ENCODE results near the gene TMEM233. TPM values are rescaled to one million over a fixed set of nuclear protein-coding genes. Genes with fewer than 3 reads are reported as not detected.
"Not testable (repeated sequence)": the region's sequence is repeated elsewhere in the genome, so short reads cannot be mapped to it uniquely, and the experiment has no call there.

Gene TMEM233
- total RNA-seq, 1 experiment from 2014 or later: 0.20 TPM

GRCh38 chr12:119630223-119630780 is 36.7 kb downstream of the TMEM233 start:
- no peaks in the 10 kb centered on the region for H3K36me3 ChIP-seq
- no peak overlapping the region for H3K4me3 ChIP-seq
- DNase-seq: no peak
- H3K9me3 ChIP-seq: no peaks in the 10 kb centered on the region
- no peaks in the 10 kb centered on the region for H3K27me3 ChIP-seq

- Histone ChIP-seq H3K27me3 (no peaks in the 10 kb centered on the region), H3K9me3 (no peaks in the 10 kb centered on the region), H3K4me3 (no peak overlapping the region), H3K36me3 (no peaks in the 10 kb centered on the region)
- DNase-seq: no peak
These were observed 37.5 kb downstream of the TMEM233 start for GRCh38 chr12:119630962-119631550.

GRCh38 chr12:119631930-119632678 is 38.5 kb downstream of the TMEM233 start:
- H3K27me3 ChIP-seq: no peaks in the 10 kb centered on the region
- no peaks in the 10 kb centered on the region for H3K36me3 ChIP-seq
- no peaks in the 10 kb centered on the region for H3K9me3 ChIP-seq
- H3K4me3 ChIP-seq: no peak overlapping the region
- DNase-seq: no peak

GRCh38 chr12:119634743-119635142 is 41.2 kb downstream of the TMEM233 start:
- H3K27me3 ChIP-seq: no peaks in the 10 kb centered on the region
- no peak overlapping the region for H3K4me3 ChIP-seq
- no peaks in the 10 kb centered on the region for H3K9me3 ChIP-seq
- no peaks in the 10 kb centered on the region for H3K36me3 ChIP-seq
- DNase-seq: no peak

- no peaks in the 10 kb centered on the region for H3K27me3 ChIP-seq
- H3K9me3 ChIP-seq: no peaks in the 10 kb centered on the region
- no peak overlapping the region for H3K4me3 ChIP-seq
- DNase-seq: no peak
- H3K36me3 ChIP-seq: no peaks in the 10 kb centered on the region
These were observed 49.4 kb downstream of the TMEM233 start for GRCh38 chr12:119642986-119643385.

GRCh38 chr12:119644930-119645329 is 51.4 kb downstream of the TMEM233 start:
- Histone ChIP-seq H3K27me3 (0 out of 2 replicates have a peak, but pooled peaks cover 2% of the 10 kb centered on the region), H3K36me3 (no peaks in the 10 kb centered on the region), H3K9me3 (no peaks in the 10 kb centered on the region), H3K4me3 (no peak overlapping the region)
- DNase-seq: no peak

GRCh38 chr12:119645535-119646059 is 52.0 kb downstream of the TMEM233 start:
- Histone ChIP-seq H3K36me3 (no peaks in the 10 kb centered on the region), H3K4me3 (no peak overlapping the region), H3K27me3 (0 out of 2 replicates have a peak, but pooled peaks cover 2% of the 10 kb centered on the region), H3K9me3 (no peaks in the 10 kb centered on the region)
- DNase-seq: no peak

GRCh38 chr12:119649202-119649808 is 55.7 kb downstream of the TMEM233 start:
- Histone ChIP-seq H3K4me3 (no peak overlapping the region), H3K36me3 (no peaks in the 10 kb centered on the region), H3K9me3 (no peaks in the 10 kb centered on the region), H3K27me3 (0 out of 2 replicates have a peak, but pooled peaks cover 2% of the 10 kb centered on the region)
- DNase-seq: no peak

- Histone ChIP-seq H3K4me3 (no peak overlapping the region), H3K9me3 (no peaks in the 10 kb centered on the region), H3K36me3 (no peaks in the 10 kb centered on the region), H3K27me3 (0 out of 2 replicates have a peak, but pooled peaks cover 2% of the 10 kb centered on the region)
- no peak for DNase-seq
These were observed 59.1 kb downstream of the TMEM233 start for GRCh38 chr12:119652665-119653064.

- DNase-seq, H3K4me3 ChIP-seq, H3K9me3 ChIP-seq, H3K36me3 ChIP-seq, H3K27me3 ChIP-seq: not testable (repeated sequence)
These were observed 63.4 kb downstream of the TMEM233 start for GRCh38 chr12:119657001-119657400.

- not testable (repeated sequence) for H3K27me3 ChIP-seq, DNase-seq, H3K9me3 ChIP-seq, H3K36me3 ChIP-seq, H3K4me3 ChIP-seq
These were observed 64.6 kb downstream of the TMEM233 start for GRCh38 chr12:119658166-119658565.

- Histone ChIP-seq H3K9me3 (no peaks in the 10 kb centered on the region), H3K36me3 (no peaks in the 10 kb centered on the region), H3K4me3 (no peak overlapping the region), H3K27me3 (peaks cover 8% of the 10 kb centered on the region)
- no peak for DNase-seq
These were observed 65.8 kb downstream of the TMEM233 start for GRCh38 chr12:119659289-119659897.

- Histone ChIP-seq H3K4me3 (no peak overlapping the region), H3K27me3 (peaks cover 8% of the 10 kb centered on the region), H3K36me3 (no peaks in the 10 kb centered on the region), H3K9me3 (no peaks in the 10 kb centered on the region)
- no peak for DNase-seq
These were observed 66.5 kb downstream of the TMEM233 start for GRCh38 chr12:119660076-119660475.

GRCh38 chr12:119661882-119662281 is 68.3 kb downstream of the TMEM233 start:
- DNase-seq: no peak
- H3K36me3 ChIP-seq: no peaks in the 10 kb centered on the region
- no peak overlapping the region for H3K4me3 ChIP-seq
- H3K27me3 ChIP-seq: peaks cover 8% of the 10 kb centered on the region
- no peaks in the 10 kb centered on the region for H3K9me3 ChIP-seq

GRCh38 chr12:119664642-119665041 is 71.1 kb downstream of the TMEM233 start:
- Histone ChIP-seq H3K27me3 (peaks cover 8% of the 10 kb centered on the region), H3K36me3 (0 out of 2 replicates have a peak, but pooled peaks cover 3% of the 10 kb centered on the region), H3K9me3 (no peaks in the 10 kb centered on the region), H3K4me3 (no peak overlapping the region)
- no peak for DNase-seq

- no peak for DNase-seq
- no peak overlapping the region for H3K4me3 ChIP-seq
These were observed 71.8 kb downstream of the TMEM233 start for GRCh38 chr12:119665164-119665929.

More at GRCh38 chr12:119665164-119665929, 71.8 kb downstream of the TMEM233 start:
- Histone ChIP-seq H3K36me3 (0 out of 2 replicates have a peak, but pooled peaks cover 3% of the 10 kb centered on the region), H3K9me3 (no peaks in the 10 kb centered on the region), H3K27me3 (peaks cover 4% of the 10 kb centered on the region; the same call in 1 of the 2 replicates)
